SK-N-SH (cell line): ENCODE data around the gene DNAJC5. TPM values are rescaled to one million over a fixed set of nuclear protein-coding genes. Genes with fewer than 3 reads are reported as not detected.

Source experiments
- CTCF ChIA-PET: fragments of 300-600, 350-600 bp; formaldehyde crosslinking; extraction: SDS; loops from one replicate; lab custom pipeline; 2021; lab: Yijun Ruan, JAX
- POLR2A ChIA-PET: fragments of 350-600 bp; sonication (Branson Sonifier 250); formaldehyde crosslinking; extraction: SDS; loops from one replicate; lab custom pipeline; 2020; ENCODE audit warnings: antibody characterized with exemption, inconsistent platforms; lab: Yijun Ruan, JAX
- DNase-seq: peaks from one replicate; pipeline ENCODE4 v3.0.0; 2012
- H2AFZ ChIP-seq: fragments of 200-600 bp; sonication (generic); 2 replicates; pipeline ENCODE4 v1.8.1; 2016; ENCODE audit warnings: antibody characterized with exemption, mild to moderate bottlenecking, low read depth
- H3F3A ChIP-seq: fragments of 200-600 bp; sonication (generic); replicated peaks from 2 replicates; pipeline ENCODE3; 2016; ENCODE audit warnings: antibody characterized with exemption, mild to moderate bottlenecking; ENCODE audit not compliant: insufficient read depth
- H3K27ac ChIP-seq, 2 experiments: fragments of 200-500 bp in 1 of 2; fragments of 200-600 bp in 1 of 2; sonication (Bioruptor generic) in 1 of 2; sonication (generic), shearing (Covaris generic) in 1 of 2; 2 replicates each; pipeline versions ENCODE4 v1.5.1 to v1.6.1; 2014 to 2016; ENCODE audit warnings: low read depth in 2 of 2, inconsistent platforms in 1 of 2, low read length in 1 of 2, mild to moderate bottlenecking in 1 of 2, mixed read lengths in 1 of 2
- H3K27me3 ChIP-seq: fragments of 200-600 bp; sonication (generic), shearing (Covaris generic); 2 replicates; pipeline ENCODE4 v1.6.1; 2016; ENCODE audit warnings: mixed run types; ENCODE audit not compliant: insufficient read depth
- H3K36me3 ChIP-seq, 2 experiments: fragments of 200-500 bp in 1 of 2; fragments of 200-600 bp in 1 of 2; sonication (Bioruptor generic) in 1 of 2; sonication (generic) in 1 of 2; replicated peaks in 1 of 2; 2 replicates each; pipeline versions ENCODE3 to v1.5.1; 2014 to 2016; ENCODE audit warnings: low read length in 1 of 2, mild to moderate bottlenecking in 1 of 2; ENCODE audit not compliant: insufficient read depth in 2 of 2, control insufficient read depth in 1 of 2
- H3K4me1 ChIP-seq, 2 experiments: fragments of 200-500 bp in 1 of 2; fragments of 200-600 bp in 1 of 2; sonication (Bioruptor generic) in 1 of 2; sonication (generic), shearing (Covaris generic) in 1 of 2; 2 replicates each; pipeline versions ENCODE4 v1.5.1 to v1.6.1; 2014 to 2016; ENCODE audit warnings: low read depth in 1 of 2, low read length in 1 of 2, mixed run types in 1 of 2; ENCODE audit not compliant: insufficient read depth in 2 of 2, control insufficient read depth in 1 of 2
- H3K4me2 ChIP-seq: fragments of 200-600 bp; sonication (generic), shearing (Covaris generic); 2 replicates; pipeline ENCODE4 v1.6.1; 2017; ENCODE audit warnings: mixed run types
- H3K4me3 ChIP-seq, 2 experiments: fragments of 200-500 bp in 1 of 2; fragments of 200-600 bp in 1 of 2; sonication (Bioruptor generic) in 1 of 2; sonication (generic), shearing (Covaris generic) in 1 of 2; 2 replicates each; pipeline versions ENCODE4 v1.5.1 to v1.8.1; 2014 to 2016; ENCODE audit warnings: low read depth in 2 of 2, inconsistent platforms in 1 of 2, low read length in 1 of 2, mild to moderate bottlenecking in 1 of 2, mixed read lengths in 1 of 2, moderate library complexity in 1 of 2
- H3K79me2 ChIP-seq: fragments of 200-600 bp; sonication (generic); 2 replicates; pipeline ENCODE4 v1.8.1; 2017; ENCODE audit warnings: mild to moderate bottlenecking; ENCODE audit not compliant: insufficient read depth
- H3K9ac ChIP-seq: fragments of 200-600 bp; sonication (generic); 2 replicates; pipeline ENCODE4 v1.6.1; 2017; ENCODE audit warnings: mixed run types
- H3K9me2 ChIP-seq: fragments of 200-600 bp; sonication (generic); 2 replicates; pipeline ENCODE4 v1.6.1; 2017; ENCODE audit warnings: mixed run types
- H3K9me3 ChIP-seq: fragments of 200-600 bp; sonication (generic); 2 replicates; pipeline ENCODE4 v1.6.1; 2017; ENCODE audit warnings: mixed run types, mild to moderate bottlenecking, moderate library complexity
- H4K20me1 ChIP-seq: fragments of 200-600 bp; sonication (generic); 2 replicates; pipeline ENCODE4 v1.6.1; 2017; ENCODE audit warnings: mild to moderate bottlenecking, mixed run types; ENCODE audit not compliant: insufficient read depth
- CHD2 ChIP-seq: fragments of 150-350 bp; IDR thresholded peaks from 2 replicates; pipeline ENCODE4 v1.6.1; 2018; ENCODE audit warnings: low read length; ENCODE audit not compliant: partially characterized antibody
- CTCF ChIP-seq: fragments of 200-600 bp; sonication (generic); IDR thresholded peaks from 2 replicates; pipeline ENCODE4 v1.6.1; 2017; ENCODE audit warnings: antibody characterized with exemption, mild to moderate bottlenecking, moderate library complexity
- ELF1 ChIP-seq: IDR thresholded peaks from 2 replicates; pipeline ENCODE4 v1.4.0; 2012
- EZH2phosphoT487 ChIP-seq: fragments of 200-600 bp; sonication (generic); IDR thresholded peaks from 2 replicates; pipeline ENCODE4 v1.6.1; 2017; ENCODE audit warnings: low read depth, mixed run types, mild to moderate bottlenecking, antibody characterized with exemption, moderate library complexity, borderline replicate concordance
- FOSL2 ChIP-seq: IDR thresholded peaks from 2 replicates; pipeline ENCODE4 v1.4.0; 2012; ENCODE audit warnings: low read depth, mild to moderate bottlenecking, moderate library complexity, borderline replicate concordance
- FOXM1 ChIP-seq: IDR thresholded peaks from 2 replicates; pipeline ENCODE4 v1.4.0; 2012; ENCODE audit warnings: low read depth, mild to moderate bottlenecking
- JUND ChIP-seq: IDR thresholded peaks from 2 replicates; pipeline ENCODE4 v1.4.0; 2012
- MEF2A ChIP-seq: IDR thresholded peaks from 2 replicates; pipeline ENCODE4 v1.4.0; 2012; ENCODE audit warnings: low read depth, borderline replicate concordance
- MXI1 ChIP-seq: IDR thresholded peaks from 2 replicates; pipeline ENCODE4 v1.6.1; 2012; ENCODE audit warnings: mild to moderate bottlenecking, low read depth, low read length, improper control_type of control experiment
- NFIC ChIP-seq: IDR thresholded peaks from 2 replicates; pipeline ENCODE4 v1.4.0; 2012; ENCODE audit warnings: borderline replicate concordance
- NRF1 ChIP-seq: IDR thresholded peaks from 2 replicates; pipeline ENCODE4 v1.6.1; 2012; ENCODE audit warnings: low read depth, mild to moderate bottlenecking, low read length
- RAD21 ChIP-seq: IDR thresholded peaks from 2 replicates; pipeline ENCODE4 v1.6.1; 2012; ENCODE audit warnings: mild to moderate bottlenecking, low read length
- RFX5 ChIP-seq: IDR thresholded peaks from 2 replicates; pipeline ENCODE4 v1.6.1; 2012; ENCODE audit warnings: mild to moderate bottlenecking, improper control_type of control experiment, low read length
- RXRA ChIP-seq: IDR thresholded peaks from 2 replicates; pipeline ENCODE4 v1.4.0; 2012; ENCODE audit warnings: low read depth, mild to moderate bottlenecking, borderline replicate concordance
- SIN3A ChIP-seq: IDR thresholded peaks from 2 replicates; pipeline ENCODE4 v1.6.1; 2012; ENCODE audit warnings: low read depth, mild to moderate bottlenecking, low read length, moderate library complexity, borderline replicate concordance
- TCF12 ChIP-seq: IDR thresholded peaks from 2 replicates; pipeline ENCODE4 v1.4.0; 2012
- WGBS: methylation state at CpG from one replicate; pipeline ENCODE4 v1.1.6; 2017; ENCODE audit warnings: low lambda C conversion rate; 5-methylcytosine and 5-hydroxymethylcytosine counted together
- polyA plus RNA-seq, 3 experiments: library from polyadenylated mRNA; depleted of rRNA; stranded (reverse); fragments of >200 nt; gene quantifications; 2 replicates each; pipeline ENCODE4 v1.2.3, GENCODE V29; 2012
- TF ChIP-seq, protein P1 (sequence below): IDR thresholded peaks from 2 replicates; pipeline ENCODE4 v1.4.0; 2012; ENCODE audit warnings: low read depth
- TF ChIP-seq, protein P2 (sequence below): IDR thresholded peaks from 2 replicates; pipeline ENCODE4; 2012
- TF ChIP-seq, protein P3 (sequence below): IDR thresholded peaks from 2 replicates; pipeline ENCODE4 v1.6.1; 2012; ENCODE audit warnings: mild to moderate bottlenecking, low read depth, low read length, moderate library complexity

Gene DNAJC5
- polyA plus RNA-seq, 1 of the 3 experiments (the other 2 are of a cell fraction) = 24.2 TPM

- TF ChIP-seq, protein P1, sequence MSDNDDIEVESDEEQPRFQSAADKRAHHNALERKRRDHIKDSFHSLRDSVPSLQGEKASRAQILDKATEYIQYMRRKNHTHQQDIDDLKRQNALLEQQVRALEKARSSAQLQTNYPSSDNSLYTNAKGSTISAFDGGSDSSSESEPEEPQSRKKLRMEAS = no peak
- TF ChIP-seq CHD2 = no peak
- no peak for TF ChIP-seq JUND
- no peak for TF ChIP-seq TCF12
- no peak for TF ChIP-seq FOSL2
- TF ChIP-seq ELF1 = no peak
- TF ChIP-seq, protein P2, sequence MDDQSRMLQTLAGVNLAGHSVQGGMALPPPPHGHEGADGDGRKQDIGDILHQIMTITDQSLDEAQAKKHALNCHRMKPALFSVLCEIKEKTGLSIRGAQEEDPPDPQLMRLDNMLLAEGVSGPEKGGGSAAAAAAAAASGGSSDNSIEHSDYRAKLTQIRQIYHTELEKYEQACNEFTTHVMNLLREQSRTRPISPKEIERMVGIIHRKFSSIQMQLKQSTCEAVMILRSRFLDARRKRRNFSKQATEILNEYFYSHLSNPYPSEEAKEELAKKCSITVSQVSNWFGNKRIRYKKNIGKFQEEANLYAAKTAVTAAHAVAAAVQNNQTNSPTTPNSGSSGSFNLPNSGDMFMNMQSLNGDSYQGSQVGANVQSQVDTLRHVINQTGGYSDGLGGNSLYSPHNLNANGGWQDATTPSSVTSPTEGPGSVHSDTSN = no peak
- no peak for TF ChIP-seq MXI1
- TF ChIP-seq MEF2A = no peak
- TF ChIP-seq CTCF = no peak
- no peak for TF ChIP-seq NFIC
- TF ChIP-seq EZH2phosphoT487 = no peak
- TF ChIP-seq NRF1 = no peak
- TF ChIP-seq SIN3A = no peak
- TF ChIP-seq, protein P3, sequence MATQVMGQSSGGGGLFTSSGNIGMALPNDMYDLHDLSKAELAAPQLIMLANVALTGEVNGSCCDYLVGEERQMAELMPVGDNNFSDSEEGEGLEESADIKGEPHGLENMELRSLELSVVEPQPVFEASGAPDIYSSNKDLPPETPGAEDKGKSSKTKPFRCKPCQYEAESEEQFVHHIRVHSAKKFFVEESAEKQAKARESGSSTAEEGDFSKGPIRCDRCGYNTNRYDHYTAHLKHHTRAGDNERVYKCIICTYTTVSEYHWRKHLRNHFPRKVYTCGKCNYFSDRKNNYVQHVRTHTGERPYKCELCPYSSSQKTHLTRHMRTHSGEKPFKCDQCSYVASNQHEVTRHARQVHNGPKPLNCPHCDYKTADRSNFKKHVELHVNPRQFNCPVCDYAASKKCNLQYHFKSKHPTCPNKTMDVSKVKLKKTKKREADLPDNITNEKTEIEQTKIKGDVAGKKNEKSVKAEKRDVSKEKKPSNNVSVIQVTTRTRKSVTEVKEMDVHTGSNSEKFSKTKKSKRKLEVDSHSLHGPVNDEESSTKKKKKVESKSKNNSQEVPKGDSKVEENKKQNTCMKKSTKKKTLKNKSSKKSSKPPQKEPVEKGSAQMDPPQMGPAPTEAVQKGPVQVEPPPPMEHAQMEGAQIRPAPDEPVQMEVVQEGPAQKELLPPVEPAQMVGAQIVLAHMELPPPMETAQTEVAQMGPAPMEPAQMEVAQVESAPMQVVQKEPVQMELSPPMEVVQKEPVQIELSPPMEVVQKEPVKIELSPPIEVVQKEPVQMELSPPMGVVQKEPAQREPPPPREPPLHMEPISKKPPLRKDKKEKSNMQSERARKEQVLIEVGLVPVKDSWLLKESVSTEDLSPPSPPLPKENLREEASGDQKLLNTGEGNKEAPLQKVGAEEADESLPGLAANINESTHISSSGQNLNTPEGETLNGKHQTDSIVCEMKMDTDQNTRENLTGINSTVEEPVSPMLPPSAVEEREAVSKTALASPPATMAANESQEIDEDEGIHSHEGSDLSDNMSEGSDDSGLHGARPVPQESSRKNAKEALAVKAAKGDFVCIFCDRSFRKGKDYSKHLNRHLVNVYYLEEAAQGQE = no peak
- TF ChIP-seq FOXM1 = no peak
- TF ChIP-seq RAD21 = no peak
- no peak for TF ChIP-seq RXRA
- TF ChIP-seq RFX5 = no peak
- Histone ChIP-seq H3K4me1 (no peaks in the 10 kb centered on the region), H3K4me3 (no peak overlapping the region), H3F3A (no peaks in the 10 kb centered on the region), H3K27me3 (no peaks in the 10 kb centered on the region), H2AFZ (no peak overlapping the region), H4K20me1 (peaks cover 20% of the 10 kb centered on the region; the same call in 1 of the 2 replicates), H3K27ac (no peak overlapping the region), H3K9ac (no peak overlapping the region), H3K36me3 (peaks cover 0 to 57% of the 10 kb centered on the region in 2 experiments), H3K79me2 (peaks cover 5% of the 10 kb centered on the region; the same call in 1 of the 2 replicates), H3K9me3 (no peaks in the 10 kb centered on the region), H3K9me2 (no peaks in the 10 kb centered on the region), H3K4me2 (no peak overlapping the region)
- no peak for DNase-seq
- ChIA-PET POLR2A (no interaction called here), CTCF (interaction anchor here (1.1 to 2.2 kb wide), 4 partner anchors 12 to 160 kb away, joined by 3 to 7 read pairs (median 4); no protein-coding TSS in a partner anchor)
- 95% methylated on average over 8 of the region's 9 CpGs for WGBS
These were observed 40.5 kb downstream of the DNAJC5 start for GRCh38 chr20:63935447-63935846.
